ENCODE data around the gene RPS15.

DNA sequence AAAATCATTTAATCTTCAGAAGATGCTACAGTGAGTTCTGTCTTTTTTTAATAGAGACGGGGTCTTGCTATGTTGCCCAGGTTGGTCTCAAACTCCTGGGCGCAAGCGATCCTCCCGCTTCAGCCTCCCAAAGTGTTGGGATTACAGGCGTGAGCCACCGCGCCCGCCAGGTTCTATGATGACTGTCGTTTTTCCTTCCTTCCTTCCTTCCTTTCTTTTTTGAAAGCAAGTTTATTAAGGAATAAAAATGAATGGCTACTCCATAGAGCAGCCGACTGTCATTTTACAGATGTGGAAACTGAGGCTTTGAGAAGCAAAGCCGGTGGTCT is 36.3 kb upstream of the RPS15 start:
- TF ChIP-seq, protein P1, sequence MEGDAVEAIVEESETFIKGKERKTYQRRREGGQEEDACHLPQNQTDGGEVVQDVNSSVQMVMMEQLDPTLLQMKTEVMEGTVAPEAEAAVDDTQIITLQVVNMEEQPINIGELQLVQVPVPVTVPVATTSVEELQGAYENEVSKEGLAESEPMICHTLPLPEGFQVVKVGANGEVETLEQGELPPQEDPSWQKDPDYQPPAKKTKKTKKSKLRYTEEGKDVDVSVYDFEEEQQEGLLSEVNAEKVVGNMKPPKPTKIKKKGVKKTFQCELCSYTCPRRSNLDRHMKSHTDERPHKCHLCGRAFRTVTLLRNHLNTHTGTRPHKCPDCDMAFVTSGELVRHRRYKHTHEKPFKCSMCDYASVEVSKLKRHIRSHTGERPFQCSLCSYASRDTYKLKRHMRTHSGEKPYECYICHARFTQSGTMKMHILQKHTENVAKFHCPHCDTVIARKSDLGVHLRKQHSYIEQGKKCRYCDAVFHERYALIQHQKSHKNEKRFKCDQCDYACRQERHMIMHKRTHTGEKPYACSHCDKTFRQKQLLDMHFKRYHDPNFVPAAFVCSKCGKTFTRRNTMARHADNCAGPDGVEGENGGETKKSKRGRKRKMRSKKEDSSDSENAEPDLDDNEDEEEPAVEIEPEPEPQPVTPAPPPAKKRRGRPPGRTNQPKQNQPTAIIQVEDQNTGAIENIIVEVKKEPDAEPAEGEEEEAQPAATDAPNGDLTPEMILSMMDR (IDR thresholded peaks at IDR 0.05 in 2 of 3, conservative IDR thresholded peaks at IDR 0.05 in 1 of 3; ENCODE audit: borderline replicate concordance in 1 of 3, insufficient read depth in 1 of 3, low read depth in 2 of 3, low read length in 2 of 3), result no peak
- TF ChIP-seq POLR2A (IDR thresholded peaks at IDR 0.05; ENCODE audit: borderline replicate concordance, extremely low read depth, insufficient read depth, insufficient read length) (no peak), EZH2 (IDR thresholded peaks at IDR 0.05) (no peak), RAD21 (IDR thresholded peaks at IDR 0.05; ENCODE audit: low read depth) (no peak)
